ENCODE results near the gene GRIK1.

Gene GRIK1

GRCh38 chr21:29753216-29753615 lies 186.6 kb downstream of the GRIK1 start:
- DNase-seq (ENCODE audit: low spot score), result no peak
- TF ChIP-seq CTCF (IDR thresholded peaks at IDR 0.05; ENCODE audit: extremely low read depth, insufficient read depth, missing control alignments), result no peak
- in situ Hi-C loops (cut with MboI; ENCODE audit: low pct_unique_long_range_greater_than_20kb, low sequenced_read_pairs, unreplicated experiment), result no loop called here

GRCh38 chr21:29751473-29752185 lies 188.2 kb downstream of the GRIK1 start:
- no peak for TF ChIP-seq CTCF (IDR thresholded peaks at IDR 0.05; ENCODE audit: extremely low read depth, insufficient read depth, missing control alignments)
- in situ Hi-C loops (cut with MboI; ENCODE audit: low pct_unique_long_range_greater_than_20kb, low sequenced_read_pairs, unreplicated experiment), result no loop called here
- DNase-seq (ENCODE audit: low spot score), result no peak

GRCh38 chr21:29749957-29750356 lies 189.8 kb downstream of the GRIK1 start:
- no peak for TF ChIP-seq CTCF (IDR thresholded peaks at IDR 0.05; ENCODE audit: extremely low read depth, insufficient read depth, missing control alignments)
- DNase-seq (ENCODE audit: low spot score), result no peak
- in situ Hi-C loops (cut with MboI; ENCODE audit: low pct_unique_long_range_greater_than_20kb, low sequenced_read_pairs, unreplicated experiment), result no loop called here

GRCh38 chr21:29749223-29749622 lies 190.6 kb downstream of the GRIK1 start:
- no peak for TF ChIP-seq CTCF (IDR thresholded peaks at IDR 0.05; ENCODE audit: extremely low read depth, insufficient read depth, missing control alignments)
- in situ Hi-C loops (cut with MboI; ENCODE audit: low pct_unique_long_range_greater_than_20kb, low sequenced_read_pairs, unreplicated experiment), result no loop called here
- no peak for DNase-seq (ENCODE audit: low spot score)

- DNase-seq (ENCODE audit: low spot score), result no peak
- in situ Hi-C loops (cut with MboI; ENCODE audit: low pct_unique_long_range_greater_than_20kb, low sequenced_read_pairs, unreplicated experiment), result no loop called here
These were observed 191.2 kb downstream of the GRIK1 start for GRCh38 chr21:29748391-29749167.

GRCh38 chr21:29741761-29742160 lies 198.0 kb downstream of the GRIK1 start:
- no peak for DNase-seq (ENCODE audit: low spot score)
- no peak for TF ChIP-seq CTCF (IDR thresholded peaks at IDR 0.05; ENCODE audit: extremely low read depth, insufficient read depth, missing control alignments)
- in situ Hi-C loops (cut with MboI; ENCODE audit: low pct_unique_long_range_greater_than_20kb, low sequenced_read_pairs, unreplicated experiment), result no loop called here

More at GRCh38 chr21:29748391-29749167, 191.2 kb downstream of the GRIK1 start:
- TF ChIP-seq CTCF (IDR thresholded peaks at IDR 0.05; ENCODE audit: extremely low read depth, insufficient read depth, missing control alignments), result no peak

Measured in GM13977 (cell line).